Keratinocyte (primary cell): ENCODE results near the gene LRRIQ1.

Experiments used
- EZH2 ChIP-seq: IDR thresholded peaks from one replicate; pipeline ENCODE4 v1.6.1; 2012; ENCODE audit warnings: inconsistent platforms, mild to moderate bottlenecking, low read length, moderate library complexity
- TF ChIP-seq, protein P1 (sequence below), 3 experiments: IDR thresholded peaks in 1 of 3; conservative IDR thresholded peaks in 1 of 3; optimal IDR thresholded peaks in 1 of 3; 2 replicates in 2 of 3; 3 replicates in 1 of 3; pipeline versions ENCODE3 to v1.5.1; 2011; ENCODE audit warnings: low read length in 3 of 3, mild to moderate bottlenecking in 3 of 3, moderate library complexity in 2 of 3, control low read depth in 1 of 3, inconsistent platforms in 1 of 3; ENCODE audit not compliant: insufficient read depth in 2 of 3; ENCODE audit errors: extremely low read depth in 1 of 3

DNA sequence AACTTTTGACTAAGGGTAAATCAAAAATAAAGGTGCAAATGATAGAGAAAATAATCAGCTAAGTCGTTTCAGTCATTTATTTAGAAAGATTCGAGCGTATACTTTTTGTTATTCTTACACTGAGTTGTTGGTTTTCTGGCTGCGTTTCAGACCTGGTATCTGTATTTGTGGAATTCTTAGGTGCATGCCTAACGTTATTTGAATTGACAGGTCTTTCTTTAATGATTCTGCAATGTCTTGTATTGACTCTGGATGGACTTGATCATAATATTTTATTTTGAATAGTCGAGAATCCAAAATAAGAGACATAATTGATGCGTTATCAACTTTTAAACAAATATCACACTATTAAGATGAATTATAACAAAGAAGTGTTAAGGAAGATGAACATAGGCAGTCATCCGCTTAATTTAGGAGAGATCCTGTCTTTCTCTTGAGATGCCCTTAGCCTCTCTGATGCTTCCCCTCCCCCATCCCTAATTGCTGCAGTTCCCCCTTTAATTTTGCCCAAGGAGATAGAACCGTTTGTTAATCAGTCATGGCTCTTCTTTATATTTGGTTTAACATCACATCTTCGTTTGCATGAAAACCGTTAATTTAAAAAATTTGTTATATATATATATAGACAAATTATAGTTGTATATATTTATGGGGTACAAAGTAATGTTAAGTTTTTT is 245.6 kb downstream of the LRRIQ1 start:
- no peak for TF ChIP-seq EZH2
- TF ChIP-seq, protein P1, sequence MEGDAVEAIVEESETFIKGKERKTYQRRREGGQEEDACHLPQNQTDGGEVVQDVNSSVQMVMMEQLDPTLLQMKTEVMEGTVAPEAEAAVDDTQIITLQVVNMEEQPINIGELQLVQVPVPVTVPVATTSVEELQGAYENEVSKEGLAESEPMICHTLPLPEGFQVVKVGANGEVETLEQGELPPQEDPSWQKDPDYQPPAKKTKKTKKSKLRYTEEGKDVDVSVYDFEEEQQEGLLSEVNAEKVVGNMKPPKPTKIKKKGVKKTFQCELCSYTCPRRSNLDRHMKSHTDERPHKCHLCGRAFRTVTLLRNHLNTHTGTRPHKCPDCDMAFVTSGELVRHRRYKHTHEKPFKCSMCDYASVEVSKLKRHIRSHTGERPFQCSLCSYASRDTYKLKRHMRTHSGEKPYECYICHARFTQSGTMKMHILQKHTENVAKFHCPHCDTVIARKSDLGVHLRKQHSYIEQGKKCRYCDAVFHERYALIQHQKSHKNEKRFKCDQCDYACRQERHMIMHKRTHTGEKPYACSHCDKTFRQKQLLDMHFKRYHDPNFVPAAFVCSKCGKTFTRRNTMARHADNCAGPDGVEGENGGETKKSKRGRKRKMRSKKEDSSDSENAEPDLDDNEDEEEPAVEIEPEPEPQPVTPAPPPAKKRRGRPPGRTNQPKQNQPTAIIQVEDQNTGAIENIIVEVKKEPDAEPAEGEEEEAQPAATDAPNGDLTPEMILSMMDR (optimal IDR thresholded peaks at IDR 0.05 in 1 of 3, IDR thresholded peaks at IDR 0.05 in 1 of 3, conservative IDR thresholded peaks at IDR 0.05 in 1 of 3; ENCODE audit: extremely low read depth in 1 of 3, insufficient read depth in 2 of 3, low read length in 3 of 3): no peak
